Stimulated activated CD4-positive, alpha-beta T cell treated with anti-CD3 and anti-CD28 coated beads, Interleukin-1b, Interleukin-23, amount 100 ng/mL, for 24 hours (primary cell): Measurements from ENCODE around the gene PNP.
"Not testable (repeated sequence)": the region's sequence is repeated elsewhere in the genome, so short reads cannot be mapped to it uniquely, and the experiment has no call there.

Experiments used
- DNase-seq, 4 experiments: peaks; one replicate each; pipeline ENCODE4 v3.0.0-alpha.2; 2020; ENCODE audit warnings: low read depth in 4 of 4, low spot score in 1 of 4

The PNP gene

DNA sequence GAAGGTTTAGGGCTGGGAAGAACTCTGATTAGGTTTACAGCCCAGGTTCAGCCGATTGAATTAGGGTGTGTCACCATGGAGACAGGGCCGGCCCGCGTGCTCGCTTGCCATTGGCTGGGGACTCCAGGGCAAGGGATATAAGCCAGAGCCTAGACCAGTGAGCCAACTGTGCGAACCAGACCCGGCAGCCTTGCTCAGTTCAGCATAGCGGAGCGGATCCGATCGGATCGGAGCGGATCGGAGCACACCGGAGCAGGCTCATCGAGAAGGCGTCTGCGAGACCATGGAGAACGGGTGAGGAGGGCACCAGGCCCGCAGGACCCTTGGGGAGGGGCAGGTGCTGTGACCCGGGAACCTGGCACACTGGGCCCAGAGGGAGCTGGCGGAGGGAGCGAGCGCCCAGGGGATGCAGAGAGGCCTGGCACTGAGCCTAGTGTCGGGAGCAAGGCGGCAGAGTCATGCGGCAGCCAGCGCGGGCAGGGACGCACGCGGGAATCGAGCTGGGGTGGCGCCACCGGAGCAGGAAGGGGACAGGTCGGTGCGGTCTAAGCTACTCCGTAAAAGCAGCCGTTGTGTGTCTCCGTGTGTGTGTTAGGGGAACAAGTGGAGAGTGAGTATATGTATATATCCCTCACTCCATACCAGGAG is at the start of gene PNP:
TSS of gene PNP (plus strand) at position 165 of the 648 bp plus-strand sequence. CDS start at position 284, 119 bp downstream.
- peak; percentile 70 to 86 (median 76) for DNase-seq

DNA sequence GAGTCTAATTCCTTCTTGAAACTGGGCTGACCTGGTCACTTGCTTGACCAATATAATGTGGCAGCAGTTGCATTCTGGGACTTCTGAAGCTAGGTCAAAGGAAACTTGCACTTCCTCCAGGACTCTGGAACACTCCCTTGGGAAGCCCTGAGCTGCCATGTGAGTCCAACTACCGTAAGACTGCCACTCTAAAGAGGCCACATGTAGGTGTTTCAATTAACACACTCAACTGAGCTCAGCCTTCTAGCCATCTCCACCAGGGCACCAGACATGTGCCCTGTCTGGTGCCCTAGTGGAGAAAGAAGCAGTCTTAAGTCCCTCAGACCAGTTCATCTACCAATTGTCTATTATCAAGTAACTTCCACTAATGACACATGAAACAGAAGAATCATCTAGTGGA is 49.8 kb upstream of the PNP start:
- no peak for DNase-seq

DNA sequence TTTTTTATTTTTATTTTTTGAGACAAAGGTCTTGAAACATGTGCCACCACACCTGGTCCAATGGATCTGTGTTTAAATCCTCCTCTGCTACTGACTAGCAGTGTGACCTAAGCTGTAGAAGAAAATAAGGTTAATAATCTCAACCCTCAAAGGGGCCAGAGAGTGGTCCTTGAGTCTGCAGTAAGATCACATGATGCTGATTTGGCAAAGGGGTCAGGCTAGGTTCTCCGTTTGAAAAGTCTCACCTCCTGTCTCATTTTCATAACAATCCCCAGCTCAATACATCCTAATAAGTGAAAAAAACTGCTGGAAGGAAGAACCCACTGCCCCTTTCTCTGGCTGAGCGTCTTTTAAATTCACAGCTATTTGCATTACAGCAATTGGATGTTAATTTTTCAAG is 47.9 kb upstream of the PNP start:
- no peak for DNase-seq

DNA sequence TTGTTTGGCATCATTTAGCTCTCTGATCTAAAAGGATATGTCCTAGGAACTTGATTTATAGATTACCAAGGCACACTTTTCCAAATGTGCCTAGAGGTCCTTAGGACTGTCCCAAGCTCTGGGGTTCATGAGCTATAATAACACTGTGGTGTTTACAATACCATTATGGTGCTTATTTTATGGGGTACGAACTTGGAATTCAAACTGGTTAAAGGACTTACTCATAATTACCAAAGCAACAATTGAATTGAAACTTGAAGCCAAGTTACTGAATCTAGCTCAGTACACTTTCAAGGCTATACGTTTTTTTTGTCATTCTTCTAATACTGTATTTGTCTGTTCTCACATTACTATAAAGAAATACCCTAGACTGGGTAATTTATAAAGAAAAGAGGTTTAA is 46.3 kb upstream of the PNP start:
- DNase-seq = no peak

DNA sequence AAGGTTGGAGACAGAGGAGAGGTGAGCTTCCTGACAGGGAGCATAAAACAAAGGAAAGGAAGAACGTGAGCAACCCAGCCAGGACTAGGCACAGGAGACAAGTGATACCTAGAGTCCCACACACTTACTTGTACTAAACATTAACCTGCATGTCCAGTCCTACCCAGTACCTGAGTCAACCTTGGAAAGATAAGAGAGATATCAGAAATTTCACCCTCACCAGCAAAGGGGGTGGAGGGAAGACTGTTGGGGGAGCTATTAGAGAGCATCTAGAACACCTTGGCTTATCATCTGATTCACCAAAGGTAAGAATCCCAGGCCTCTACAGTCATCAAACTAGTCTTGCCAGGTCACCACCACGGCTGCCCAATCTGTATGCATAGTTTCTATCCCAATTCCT is 44.4 kb upstream of the PNP start:
- no peak for DNase-seq

DNA sequence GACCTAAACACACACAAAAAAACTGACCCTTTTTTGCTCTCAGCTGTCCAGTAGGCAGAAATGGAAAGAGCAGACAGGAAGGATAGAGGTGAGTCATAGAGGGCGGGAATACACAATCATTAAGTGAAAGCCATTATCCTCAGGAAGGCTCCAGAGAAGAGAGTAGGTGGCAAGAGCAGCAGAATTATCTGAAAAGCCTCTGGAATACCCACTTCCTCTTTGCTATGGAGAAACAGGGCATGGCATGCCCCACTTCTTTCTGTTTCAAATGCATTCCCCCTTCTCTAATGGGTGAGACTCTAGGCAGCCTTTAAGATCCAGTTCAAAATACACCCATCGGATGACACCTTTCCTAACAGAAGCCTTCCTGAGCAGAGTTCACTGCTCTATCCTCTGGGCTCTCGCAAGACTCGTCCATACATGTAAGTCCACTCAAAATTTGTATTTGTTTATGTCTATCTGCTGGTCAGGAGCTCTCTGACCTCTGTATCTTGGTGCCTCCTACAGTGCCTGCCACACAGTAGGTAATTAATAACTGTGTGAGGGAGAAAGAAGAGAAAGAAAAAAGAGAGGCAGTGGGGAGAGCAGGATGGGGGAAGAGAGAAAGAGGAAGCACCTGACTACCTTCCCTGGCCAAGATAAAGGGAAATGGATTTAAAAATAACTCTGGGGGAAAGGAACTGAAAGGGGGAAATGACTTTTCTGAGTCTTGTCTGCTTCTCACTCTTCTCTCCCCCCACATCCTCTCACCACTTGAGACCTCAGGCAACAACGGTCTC is 41.8 kb upstream of the PNP start:
- no peak for DNase-seq

DNA sequence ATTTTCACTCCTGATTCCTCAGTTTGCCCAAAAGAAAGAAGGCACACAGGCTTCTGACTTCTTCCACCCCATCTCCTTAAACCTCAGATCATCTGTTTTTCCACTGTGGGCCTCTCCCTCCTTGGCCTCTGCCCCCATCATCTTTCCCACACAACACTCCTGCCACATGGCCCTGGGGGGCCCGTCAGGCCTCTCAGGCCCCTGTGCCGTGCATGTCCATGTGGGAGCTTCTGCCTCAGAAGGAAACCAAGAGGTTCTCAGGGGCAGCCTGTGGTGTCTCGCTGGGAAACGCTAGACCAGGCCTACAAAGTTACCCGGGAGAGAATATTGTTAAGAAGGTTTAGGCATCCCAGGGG is 41.2 kb upstream of the PNP start:
- DNase-seq = no peak

DNA sequence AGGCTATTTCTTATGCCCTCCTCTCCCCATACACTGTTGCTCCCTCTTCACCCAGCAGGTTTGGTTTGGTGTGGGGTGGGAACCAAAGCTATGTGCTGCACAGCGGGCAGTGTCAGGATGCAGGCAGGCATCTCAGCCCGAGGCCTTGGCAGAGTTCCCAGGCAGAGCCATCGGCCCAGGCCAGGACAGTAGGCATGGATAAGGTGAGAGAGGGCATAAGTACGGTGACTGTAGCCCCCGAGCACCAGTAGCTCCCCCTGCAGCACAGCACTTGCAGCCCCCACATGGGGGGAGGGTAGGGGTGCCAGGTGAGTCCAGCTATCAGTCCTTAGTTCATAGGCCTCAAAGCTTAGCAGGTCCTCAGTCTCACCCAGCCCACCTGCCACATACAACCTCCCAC is 40.4 kb upstream of the PNP start:
- no peak for DNase-seq

DNA sequence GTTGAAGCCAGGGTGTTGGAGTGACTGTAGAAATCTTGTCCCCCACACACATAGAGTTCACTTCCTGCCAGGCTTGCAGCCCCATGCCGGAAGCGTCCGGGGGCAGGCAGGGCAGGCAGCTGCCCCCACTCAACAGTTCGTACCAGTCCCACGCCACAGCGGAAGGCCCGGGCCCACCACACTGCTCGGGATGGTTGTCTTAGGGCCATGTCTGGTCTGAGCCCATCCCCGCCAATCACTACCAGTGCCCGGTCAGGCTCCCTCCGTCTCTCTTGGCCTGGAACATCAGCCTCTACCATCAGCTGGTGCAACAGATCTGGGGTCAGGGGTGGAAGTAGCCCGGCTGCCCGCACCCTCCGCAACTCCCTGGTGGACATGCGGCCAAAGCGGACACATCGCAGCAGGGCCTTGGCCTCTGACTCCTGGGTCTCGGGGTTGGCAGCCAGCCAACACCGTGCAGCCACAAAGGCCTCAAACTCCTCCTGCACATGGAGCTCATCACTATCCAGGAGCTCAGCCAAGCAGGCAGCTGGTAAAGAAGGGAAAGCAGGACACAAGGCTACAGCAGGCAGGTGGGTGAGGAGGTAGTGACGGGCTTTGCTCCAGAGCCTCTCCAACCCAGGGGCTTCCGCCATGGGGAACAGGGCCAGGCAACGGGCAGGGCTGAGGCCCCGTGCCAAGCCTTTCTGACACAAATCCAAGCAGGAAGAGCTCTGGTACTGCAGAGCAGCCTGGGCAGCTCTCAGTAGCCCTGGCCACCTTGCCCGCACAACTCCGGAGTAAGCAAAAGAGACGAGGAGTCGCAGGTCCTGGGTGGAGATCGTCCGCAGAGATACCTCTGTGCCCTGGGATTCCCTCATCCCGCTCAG is 39.2 kb upstream of the PNP start:
- no peak for DNase-seq

DNA sequence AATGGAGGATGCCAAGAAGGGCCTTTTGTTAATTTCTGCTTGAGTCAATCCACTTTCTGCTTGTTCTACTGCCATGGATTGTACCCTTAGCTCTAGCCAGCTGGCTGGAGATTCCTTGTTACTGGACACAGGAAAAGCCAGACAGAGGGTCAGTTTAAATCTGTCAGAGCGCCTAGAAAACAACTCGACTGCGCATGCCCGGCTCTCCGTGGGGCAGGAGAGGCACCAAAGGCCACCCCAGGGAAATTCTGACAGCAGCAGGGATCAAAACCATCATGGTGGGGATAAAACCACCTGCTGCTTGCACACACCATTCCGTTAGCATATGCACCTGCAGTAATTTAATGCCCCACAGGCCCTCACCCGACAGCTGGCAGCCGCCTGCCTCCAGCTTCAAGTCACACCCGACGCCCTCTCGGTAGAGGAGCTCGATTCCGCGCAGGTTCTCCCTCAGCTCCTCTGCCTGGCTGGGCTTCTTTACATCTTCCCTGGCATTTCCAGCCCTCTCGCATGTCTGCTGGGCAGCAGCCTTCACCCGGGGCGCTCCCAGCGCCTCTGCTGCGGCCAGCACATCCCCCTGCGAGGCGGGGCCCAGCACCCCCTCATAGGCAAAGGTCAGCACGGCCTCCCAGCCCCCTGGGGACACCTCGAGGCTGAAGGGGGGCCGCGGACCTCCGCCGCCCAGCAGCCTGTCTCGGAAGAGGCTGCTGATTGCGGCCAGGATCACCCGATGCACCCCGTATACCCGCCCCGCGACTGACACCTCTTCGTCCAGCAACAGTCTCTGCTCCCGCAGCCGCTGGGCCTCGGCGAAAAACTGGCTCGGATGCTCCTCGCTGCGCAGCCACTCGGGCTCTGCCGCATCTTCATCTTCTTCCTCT is 34.3 kb upstream of the PNP start:
- DNase-seq = no peak

DNA sequence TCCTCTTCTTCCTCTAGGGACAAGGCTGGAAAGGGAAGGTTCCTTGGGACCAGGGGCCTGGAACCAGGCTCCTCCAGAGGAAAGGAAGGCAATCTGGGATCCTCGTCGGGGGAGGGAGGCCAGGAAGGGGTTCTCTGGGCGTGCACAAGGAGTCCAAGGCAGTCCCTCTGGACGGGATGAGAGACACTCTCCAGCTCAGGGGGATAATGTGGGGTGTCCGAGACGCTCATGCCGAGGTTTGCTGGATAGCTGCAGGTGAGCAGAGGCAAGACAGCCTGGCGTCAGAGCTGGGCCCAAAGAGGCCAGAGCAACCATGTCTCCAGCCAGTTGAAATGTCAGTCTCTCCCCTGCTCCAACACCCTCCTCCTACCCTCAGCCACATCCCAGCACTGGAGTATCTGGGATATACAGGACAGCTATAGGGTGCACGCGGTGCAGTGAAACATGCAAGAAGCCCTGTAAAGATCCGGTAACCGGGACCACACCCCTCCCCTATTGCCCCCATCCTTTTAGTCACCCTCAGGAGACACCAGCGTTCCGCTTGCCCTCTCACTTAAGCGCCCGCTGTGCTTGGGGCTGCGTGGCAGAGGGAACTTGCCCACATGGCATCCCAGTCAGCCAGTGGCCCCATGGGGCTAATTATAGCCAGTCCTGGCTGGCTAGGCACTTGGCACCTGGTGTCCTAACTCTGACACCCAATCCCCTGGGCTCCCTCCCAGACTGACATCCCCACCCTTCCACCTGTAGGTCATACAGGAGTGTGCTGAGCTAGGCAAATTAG is 33.4 kb upstream of the PNP start, which contains the start of gene KLHL33:
TSS of gene KLHL33 (minus strand) at position 585 of the 781 bp plus-strand sequence. CDS start at position 230, 355 bp downstream.
- DNase-seq = no peak

DNA sequence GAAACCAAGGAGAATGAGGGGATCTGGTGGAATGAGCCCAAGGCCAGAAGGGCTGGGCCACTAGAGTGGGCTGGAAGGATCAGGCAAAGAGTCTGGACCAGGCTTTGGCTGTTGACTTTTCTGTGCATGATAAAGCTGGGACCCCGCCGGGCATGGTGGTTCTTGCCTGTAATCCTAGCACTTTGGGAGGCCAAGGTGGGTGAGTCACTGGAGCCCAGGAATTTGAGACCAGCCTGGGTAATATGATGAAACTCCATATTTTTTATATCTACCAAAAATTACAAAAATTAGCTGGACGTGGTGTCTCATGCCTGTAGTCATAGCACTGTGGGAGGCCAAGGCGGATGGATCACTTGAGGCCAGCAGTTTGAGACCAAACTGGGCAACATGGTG is 32.8 kb upstream of the PNP start:
- no peak for DNase-seq

DNA sequence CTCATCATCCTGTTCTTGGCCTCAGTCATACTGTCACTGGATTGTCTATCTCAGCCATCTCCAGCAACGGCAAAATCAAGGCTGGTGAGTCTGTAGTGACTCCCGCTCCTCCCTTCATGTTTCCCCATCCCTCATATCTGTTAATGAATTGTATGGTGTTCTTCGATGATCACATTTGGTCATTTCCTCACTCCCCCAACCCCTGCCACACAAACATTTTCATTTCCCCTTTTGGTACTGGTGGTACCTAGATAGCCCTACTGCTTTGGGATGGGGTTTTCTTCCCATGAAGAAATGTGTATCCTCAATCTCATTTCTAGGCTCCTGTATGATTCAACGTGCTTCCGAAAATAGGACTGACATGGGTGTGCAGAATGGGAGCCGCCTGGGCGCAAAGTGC is 30.5 kb upstream of the PNP start:
- DNase-seq = no peak

DNA sequence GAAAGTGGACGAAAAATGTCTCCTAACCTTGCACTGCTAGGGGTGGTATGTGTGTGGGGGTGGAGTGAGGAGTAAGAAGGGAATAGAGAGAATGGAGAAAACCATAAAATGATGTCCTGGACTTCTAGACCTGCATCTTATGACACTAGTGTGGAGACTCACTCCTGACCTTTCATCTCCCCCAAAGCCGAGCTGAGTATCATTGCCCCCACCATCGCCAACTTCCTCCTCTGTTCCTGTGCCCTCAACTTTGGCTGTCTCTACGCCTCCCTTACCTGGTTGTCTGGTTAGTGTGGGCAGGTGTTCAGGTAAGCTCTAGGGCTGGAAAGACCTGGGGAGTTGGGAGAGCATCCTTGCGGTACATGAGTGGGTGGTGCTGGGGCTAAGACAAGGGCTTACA is 28.7 kb upstream of the PNP start:
- no peak for DNase-seq

DNA sequence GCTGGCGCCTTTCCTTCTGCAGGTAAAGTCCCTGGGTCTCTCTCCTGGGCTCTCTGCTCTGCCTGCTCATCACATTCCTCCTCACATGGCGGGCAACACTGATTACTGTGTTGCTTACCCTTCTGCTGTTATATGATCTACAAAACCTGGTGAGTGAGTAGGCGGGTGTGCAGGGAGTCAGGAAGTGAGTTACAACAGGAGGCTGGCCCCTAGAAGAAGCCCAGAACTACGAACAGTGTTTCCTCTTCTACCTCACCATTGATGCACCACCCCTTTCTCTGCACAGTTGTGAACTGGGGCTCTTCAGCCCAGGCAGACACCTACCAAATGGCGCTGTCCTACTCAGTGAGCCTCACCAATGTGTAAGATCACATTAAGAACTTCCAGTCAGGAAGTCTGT is 28.3 kb upstream of the PNP start:
- DNase-seq = no peak

DNA sequence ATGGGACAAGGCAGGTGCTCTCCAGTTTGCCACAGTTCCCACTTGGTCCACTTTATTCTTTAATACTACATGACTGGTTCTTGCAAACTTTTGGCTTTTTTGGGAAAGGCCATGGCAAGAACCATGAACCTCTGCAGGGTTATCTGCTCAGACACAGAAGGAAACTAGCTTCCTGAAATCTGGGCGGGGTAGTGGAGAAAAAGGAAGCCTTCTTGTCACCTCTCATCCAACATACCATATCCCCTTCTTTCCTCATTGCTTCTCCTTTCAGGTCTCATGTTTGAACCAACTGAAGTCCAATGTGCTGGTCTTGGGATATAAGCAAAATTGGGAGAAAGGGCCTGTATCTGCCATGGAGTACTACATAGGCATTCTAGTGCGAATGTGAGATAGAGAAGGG is 27.7 kb upstream of the PNP start:
- no peak for DNase-seq

DNA sequence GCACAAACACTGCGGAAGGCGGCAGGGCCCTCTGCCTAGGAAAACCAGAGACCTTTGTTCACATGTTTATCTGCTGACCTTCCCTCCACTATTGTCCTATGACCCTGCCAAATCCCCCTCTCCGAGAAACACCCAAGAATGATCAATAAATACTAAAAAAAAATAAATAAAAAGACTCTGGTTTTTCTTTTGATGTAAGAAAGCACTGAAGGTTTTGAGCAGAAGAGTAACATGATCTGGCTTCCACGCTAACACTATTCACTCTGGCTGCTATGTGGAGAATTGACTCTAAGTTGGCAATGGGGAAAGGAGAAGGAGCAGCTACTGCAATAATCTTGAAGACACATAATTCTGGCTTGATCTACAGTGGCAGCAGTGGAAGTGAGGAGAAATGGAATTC is 25.6 kb upstream of the PNP start:
- not testable (repeated sequence) for DNase-seq

DNA sequence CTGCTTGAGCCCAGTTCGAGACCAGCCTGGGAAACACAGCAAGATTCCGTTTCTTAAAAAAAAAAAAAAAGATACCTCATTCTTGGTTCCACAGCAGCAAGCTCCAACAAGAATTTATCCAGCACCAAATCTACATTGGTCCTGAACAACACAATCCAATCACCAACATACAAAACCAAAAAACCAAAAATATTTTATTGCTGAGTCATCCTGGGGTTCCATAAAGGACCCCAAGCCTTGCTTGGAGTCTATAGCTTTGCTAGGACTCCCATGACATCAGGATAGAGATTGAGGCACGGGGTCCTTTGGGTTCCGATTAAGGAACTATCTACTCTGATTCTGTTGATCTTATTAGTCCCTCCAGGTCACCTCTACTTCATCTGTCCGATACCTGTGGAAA is 22.3 kb upstream of the PNP start:
- no peak for DNase-seq

DNA sequence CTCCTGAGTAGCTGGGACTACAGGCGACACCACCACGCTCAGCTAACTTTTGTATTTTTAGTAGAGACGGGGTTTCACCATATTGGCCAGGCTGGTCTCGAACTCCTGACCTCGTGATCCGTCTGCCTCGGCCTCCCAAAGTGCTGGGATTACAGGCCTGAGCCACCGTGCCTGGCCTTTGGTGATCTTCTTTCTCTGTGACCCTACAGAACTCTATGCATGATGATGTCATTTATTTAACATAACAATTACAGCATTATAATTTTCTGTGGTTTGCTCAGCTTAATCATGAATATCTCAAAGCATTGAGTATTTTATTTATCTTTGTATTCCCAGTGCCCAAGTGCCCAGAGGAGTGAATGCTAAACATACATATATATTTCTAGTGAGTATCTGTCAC is 16.4 kb upstream of the PNP start:
- not testable (repeated sequence) for DNase-seq
